Esophagus muscularis mucosa (tissue), 4 donors: ENCODE data around the gene TESMIN.

Source experiments
- CTCF ChIP-seq, 3 experiments: fragments of 200-600 bp in 2 of 3; fragments of 450-650 bp in 1 of 3; sonication (generic) in 2 of 3; IDR thresholded peaks; one replicate each; pipeline ENCODE4 v1.5.1; 2017 to 2019; ENCODE audit warnings: antibody characterized with exemption in 3 of 3, mild to moderate bottlenecking in 2 of 3, moderate library complexity in 1 of 3
- EP300 ChIP-seq: sonication (generic); formaldehyde crosslinking; IDR thresholded peaks from one replicate; pipeline ENCODE4 v1.6.1; 2017; ENCODE audit warnings: antibody characterized with exemption
- POLR2AphosphoS5 ChIP-seq, 2 donors: sonication (generic); formaldehyde crosslinking; IDR thresholded peaks; one replicate each; pipeline ENCODE4 v1.6.1; 2017; ENCODE audit warnings: antibody characterized with exemption in 2 of 2

- TF ChIP-seq CTCF (IDR thresholded peaks at IDR 0.05) (no peak), POLR2AphosphoS5 (IDR thresholded peaks at IDR 0.05) (no peak), EP300 (no peak)
These were observed 84.5 kb downstream of the TESMIN start for GRCh38 chr11:68666849-68667248.
